ENCODE data around the gene ATP8A2. TPM values are rescaled to one million over a fixed set of nuclear protein-coding genes. Genes with fewer than 3 reads are reported as not detected.

Gene ATP8A2
- total RNA-seq, 2 donors from 2014 or later: 0.08 to 0.19 TPM

DNA sequence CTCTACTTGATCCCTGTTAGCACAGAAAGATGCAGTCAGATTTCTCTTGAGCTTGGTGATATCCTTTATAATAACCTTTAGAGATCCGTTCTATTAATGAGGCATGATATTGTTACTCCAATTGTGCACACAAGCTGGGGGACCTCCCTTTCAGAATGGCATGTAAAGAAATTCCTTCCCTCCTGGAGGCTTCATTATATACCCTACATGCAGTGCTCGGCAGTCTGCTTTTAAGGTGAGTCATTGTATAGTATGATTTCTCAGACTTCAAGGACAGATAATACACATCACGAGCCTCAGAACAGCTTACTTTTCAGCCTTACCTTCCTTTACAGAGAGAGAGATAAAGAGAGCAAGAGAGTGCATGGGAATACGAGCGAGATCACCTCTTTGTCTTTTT lies 261.3 kb downstream of the ATP8A2 start:
- Histone ChIP-seq H3K36me3 (no peaks in the 10 kb centered on the region), H3K27ac (no peak overlapping the region), H3K9me3 (no peaks in the 10 kb centered on the region), H3K4me1 (no peaks in the 10 kb centered on the region), H3K4me3 (no peak overlapping the region), H3K27me3 (no peaks in the 10 kb centered on the region)
- TF ChIP-seq, protein P1, sequence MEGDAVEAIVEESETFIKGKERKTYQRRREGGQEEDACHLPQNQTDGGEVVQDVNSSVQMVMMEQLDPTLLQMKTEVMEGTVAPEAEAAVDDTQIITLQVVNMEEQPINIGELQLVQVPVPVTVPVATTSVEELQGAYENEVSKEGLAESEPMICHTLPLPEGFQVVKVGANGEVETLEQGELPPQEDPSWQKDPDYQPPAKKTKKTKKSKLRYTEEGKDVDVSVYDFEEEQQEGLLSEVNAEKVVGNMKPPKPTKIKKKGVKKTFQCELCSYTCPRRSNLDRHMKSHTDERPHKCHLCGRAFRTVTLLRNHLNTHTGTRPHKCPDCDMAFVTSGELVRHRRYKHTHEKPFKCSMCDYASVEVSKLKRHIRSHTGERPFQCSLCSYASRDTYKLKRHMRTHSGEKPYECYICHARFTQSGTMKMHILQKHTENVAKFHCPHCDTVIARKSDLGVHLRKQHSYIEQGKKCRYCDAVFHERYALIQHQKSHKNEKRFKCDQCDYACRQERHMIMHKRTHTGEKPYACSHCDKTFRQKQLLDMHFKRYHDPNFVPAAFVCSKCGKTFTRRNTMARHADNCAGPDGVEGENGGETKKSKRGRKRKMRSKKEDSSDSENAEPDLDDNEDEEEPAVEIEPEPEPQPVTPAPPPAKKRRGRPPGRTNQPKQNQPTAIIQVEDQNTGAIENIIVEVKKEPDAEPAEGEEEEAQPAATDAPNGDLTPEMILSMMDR (IDR thresholded peaks at IDR 0.05): no peak
- DNase-seq (ENCODE audit: low spot score): no peak

- Histone ChIP-seq H3K9me3 (peaks cover 3 to 25% of the 10 kb centered on the region in 2 donors), H3K4me1 (no peaks in the 10 kb centered on the region)
- TF ChIP-seq, protein P1 (IDR thresholded peaks at IDR 0.05): no peak
These were observed 273.9 kb downstream of the ATP8A2 start for GRCh38 chr13:25645681-25646080.

GRCh38 chr13:25649001-25649633 lies 277.3 kb downstream of the ATP8A2 start:
- Histone ChIP-seq H3K36me3 (no peaks in the 10 kb centered on the region), H3K27ac (no peak overlapping the region), H3K27me3 (no peaks in the 10 kb centered on the region), H3K4me1 (no peaks in the 10 kb centered on the region), H3K4me3 (no peak overlapping the region), H3K9me3 (peaks cover 3 to 17% of the 10 kb centered on the region in 2 donors)
- TF ChIP-seq, protein P1 (IDR thresholded peaks at IDR 0.05): no peak
- DNase-seq (ENCODE audit: low spot score): no peak

More at GRCh38 chr13:25645681-25646080, 273.9 kb downstream of the ATP8A2 start:
- DNase-seq (ENCODE audit: low spot score): no peak
- Histone ChIP-seq H3K36me3 (no peaks in the 10 kb centered on the region), H3K4me3 (no peak overlapping the region), H3K27ac (no peak overlapping the region), H3K27me3 (no peaks in the 10 kb centered on the region)

DNA sequence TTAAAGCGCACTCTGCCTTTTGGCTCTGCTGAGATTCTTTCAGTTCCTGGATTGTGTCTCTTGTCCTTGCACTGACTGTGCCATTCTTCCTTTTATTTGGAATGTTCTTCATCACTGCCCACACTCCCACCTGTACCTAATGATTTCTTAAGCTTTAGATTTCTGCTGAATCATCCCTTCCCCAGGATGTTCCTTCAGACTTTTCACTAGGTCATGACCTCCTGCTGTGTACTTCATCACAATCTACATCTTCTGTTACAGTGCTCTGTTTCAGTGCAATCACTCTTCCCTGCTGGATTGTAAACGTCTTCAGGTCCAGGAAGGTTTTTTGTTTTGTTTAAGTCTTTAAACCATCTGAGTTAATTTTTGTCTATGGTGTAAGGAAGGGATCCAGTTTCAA lies 281.0 kb downstream of the ATP8A2 start:
- Histone ChIP-seq H3K27me3 (no peaks in the 10 kb centered on the region), H3K4me1 (no peaks in the 10 kb centered on the region), H3K9me3 (peaks cover 0 to 7% of the 10 kb centered on the region in 2 donors), H3K36me3 (no peaks in the 10 kb centered on the region), H3K27ac (no peak overlapping the region), H3K4me3 (no peak overlapping the region)
- TF ChIP-seq, protein P1 (IDR thresholded peaks at IDR 0.05): no peak
- DNase-seq (ENCODE audit: low spot score): no peak

DNA sequence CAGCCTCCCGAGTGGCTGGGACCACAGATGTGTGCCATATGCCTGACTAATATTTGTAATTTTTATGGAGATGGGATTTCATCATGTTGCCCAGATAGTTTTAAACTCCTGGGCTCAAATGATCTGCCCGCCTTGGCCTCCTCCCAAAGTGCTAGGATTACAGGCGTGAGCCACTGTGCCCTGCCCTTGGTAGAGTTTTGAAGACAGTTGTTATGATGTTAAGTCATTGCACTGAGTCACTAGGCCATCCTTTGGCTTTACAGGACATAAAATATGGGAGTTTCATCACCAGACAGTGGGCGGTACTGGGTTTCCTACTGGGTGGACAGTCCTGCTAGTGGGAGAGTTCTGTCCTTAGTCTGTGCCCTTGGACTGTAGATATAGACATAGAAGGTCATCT lies 282.5 kb downstream of the ATP8A2 start:
- H3K9me3 ChIP-seq: no peaks in the 10 kb centered on the region
- no peak overlapping the region for H3K27ac ChIP-seq
- TF ChIP-seq, protein P1 (IDR thresholded peaks at IDR 0.05): no peak
- no peaks in the 10 kb centered on the region for H3K36me3 ChIP-seq
- no peaks in the 10 kb centered on the region for H3K27me3 ChIP-seq
- no peak for DNase-seq (ENCODE audit: low spot score)
- no peak overlapping the region for H3K4me3 ChIP-seq
- H3K4me1 ChIP-seq: no peaks in the 10 kb centered on the region

DNA sequence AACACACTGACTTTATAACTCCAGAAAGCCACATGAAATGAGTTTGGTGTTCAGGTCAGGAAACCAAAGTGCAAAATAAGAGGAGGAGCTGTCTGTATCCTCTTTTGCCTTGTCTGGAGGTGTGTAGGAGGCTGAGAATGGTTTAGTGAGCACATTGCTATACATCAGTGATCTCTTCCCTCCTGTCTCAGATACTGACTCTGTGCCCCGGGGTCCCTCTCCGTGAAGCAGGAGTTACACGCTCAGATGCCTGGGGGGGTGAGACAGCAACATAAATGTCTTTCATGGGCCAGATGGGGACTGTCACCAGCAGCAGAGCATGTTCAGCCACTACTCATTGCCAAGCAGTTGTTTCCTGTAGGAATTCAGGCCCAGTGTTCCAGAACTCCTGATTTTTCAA lies 285.4 kb downstream of the ATP8A2 start:
- Histone ChIP-seq H3K27ac (no peak overlapping the region), H3K9me3 (no peaks in the 10 kb centered on the region), H3K36me3 (no peaks in the 10 kb centered on the region), H3K4me3 (no peak overlapping the region), H3K4me1 (no peaks in the 10 kb centered on the region), H3K27me3 (no peaks in the 10 kb centered on the region)
- TF ChIP-seq, protein P1 (IDR thresholded peaks at IDR 0.05): no peak
- no peak for DNase-seq (ENCODE audit: low spot score)
